HG02870 (cell line): ENCODE results near the gene COL17A1.

Experiments used
- ATAC-seq: cut with Tn5 transposase; IDR thresholded peaks from one replicate; pipeline ENCODE4 v1.9.1; 2021; ENCODE audit warnings: mild to moderate bottlenecking, moderate library complexity; ENCODE audit not compliant: unreplicated experiment

The COL17A1 gene

GRCh38 chr10:104085801-104086400 is at the start of gene COL17A1:
TSS of gene COL17A1 (minus strand) at chr10:104085880. CDS start at chr10:104080673, 5,207 bp downstream.
- no peak for ATAC-seq

GRCh38 chr10:104130041-104130440 is 44.4 kb upstream of the COL17A1 start:
- no peak for ATAC-seq

- ATAC-seq: no peak
Observed at GRCh38 chr10:104128214-104128613, 42.5 kb upstream of the COL17A1 start.

DNA sequence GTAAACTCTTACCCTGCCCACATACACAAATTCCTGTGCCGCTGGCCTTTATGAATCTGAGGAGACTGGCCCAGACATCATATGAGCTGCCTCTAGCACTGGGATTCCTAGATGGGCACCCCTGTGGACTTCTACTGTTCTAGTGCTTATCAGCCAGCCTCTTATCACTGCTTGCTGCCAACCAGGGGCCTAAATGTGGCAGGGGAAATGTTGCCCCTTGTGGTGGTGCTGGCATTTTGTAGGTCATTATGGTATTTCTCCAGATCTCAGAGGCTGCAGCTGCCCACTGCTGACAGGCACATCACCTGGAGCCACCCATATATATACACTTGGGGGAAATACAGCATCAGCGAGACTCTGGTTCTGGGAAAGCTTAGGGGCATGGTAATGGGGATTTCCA is 41.7 kb upstream of the COL17A1 start:
- ATAC-seq: no peak

- no peak for ATAC-seq
Observed at GRCh38 chr10:104123397-104123796, 37.7 kb upstream of the COL17A1 start.

DNA sequence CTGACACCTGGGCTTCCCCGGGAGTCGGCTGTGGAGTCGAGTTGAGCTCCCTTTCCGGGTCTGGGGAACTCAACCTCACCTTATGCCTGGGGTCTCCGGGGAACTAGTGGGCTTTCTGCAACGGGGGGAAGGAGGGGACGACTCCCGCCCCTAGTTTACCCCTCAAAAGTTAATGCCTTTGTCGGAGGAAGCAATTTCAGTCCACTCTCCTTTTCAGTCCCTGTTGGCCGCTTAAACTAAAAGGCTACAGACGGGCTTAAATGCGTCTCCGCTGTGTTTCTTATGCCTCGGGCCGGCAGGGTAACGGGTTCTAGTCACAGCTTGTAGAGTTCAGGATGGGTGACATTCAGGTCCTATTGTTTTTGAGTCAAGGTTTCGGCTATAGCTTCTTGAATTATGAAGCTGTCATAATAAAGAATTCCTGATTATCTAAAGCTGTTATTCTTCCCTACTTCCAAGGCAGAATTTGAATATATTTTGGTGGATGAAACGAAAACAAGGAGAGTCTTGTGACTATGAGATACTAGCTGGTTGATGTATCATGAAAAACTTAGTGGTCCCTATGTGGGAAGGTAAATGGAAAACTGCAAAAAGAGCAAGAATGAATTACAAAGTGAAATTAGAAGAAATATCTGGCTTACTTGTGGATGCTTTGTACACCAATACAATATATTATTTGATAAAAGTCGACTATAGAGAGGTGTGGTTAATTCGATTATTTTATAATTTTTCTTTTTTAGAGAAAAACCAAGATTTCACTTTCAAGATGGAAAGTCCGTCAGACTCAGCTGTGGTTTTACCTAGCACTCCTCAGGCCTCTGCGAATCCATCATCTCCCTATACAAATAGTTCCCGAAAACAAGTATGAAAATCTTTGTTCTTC is 36.8 kb upstream of the COL17A1 start:
- peak; percentile 1 for ATAC-seq

DNA sequence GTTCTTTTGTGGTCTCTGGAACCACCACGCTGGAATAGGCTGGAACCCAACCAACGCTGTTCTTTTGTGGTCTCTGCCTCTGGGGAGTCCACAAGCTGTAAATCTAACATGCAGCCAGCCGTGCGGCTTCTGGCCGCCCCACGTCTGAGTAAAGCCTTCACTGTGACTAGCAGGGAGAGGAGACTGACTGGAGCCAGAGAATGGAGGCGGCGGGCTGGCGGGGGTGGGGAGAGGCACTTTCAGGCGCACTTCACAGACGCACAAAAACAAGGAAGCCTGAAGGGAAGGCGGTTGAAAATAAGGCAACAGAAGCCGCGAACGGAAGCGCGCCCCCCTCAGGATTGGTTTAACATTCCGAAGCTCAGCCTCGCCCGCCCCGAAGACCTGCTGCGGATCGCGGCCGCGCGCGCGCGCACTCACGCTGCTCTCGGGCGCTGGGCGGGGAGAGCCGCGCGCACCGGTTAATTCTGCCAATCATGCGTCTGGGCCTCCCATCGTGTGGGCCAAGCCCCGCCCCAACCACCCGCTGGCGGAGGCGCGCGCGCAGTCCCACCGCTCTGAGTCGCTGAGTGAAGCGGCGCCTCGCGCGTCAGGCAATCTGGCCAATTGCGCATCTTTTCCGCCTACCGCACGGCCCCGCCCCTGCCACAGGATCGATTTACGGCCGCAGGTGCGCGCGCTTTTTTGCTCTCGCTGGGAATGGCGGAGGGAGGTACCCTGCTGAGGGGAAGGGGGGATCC is 36.0 kb upstream of the COL17A1 start, which contains the start of gene SFR1:
Gene SFR1, plus strand, starts transcription at position 687 of the 740 bp plus-strand sequence. Its CDS starts 13 bp downstream, at position 700.
- peak; percentile 89 for ATAC-seq

DNA sequence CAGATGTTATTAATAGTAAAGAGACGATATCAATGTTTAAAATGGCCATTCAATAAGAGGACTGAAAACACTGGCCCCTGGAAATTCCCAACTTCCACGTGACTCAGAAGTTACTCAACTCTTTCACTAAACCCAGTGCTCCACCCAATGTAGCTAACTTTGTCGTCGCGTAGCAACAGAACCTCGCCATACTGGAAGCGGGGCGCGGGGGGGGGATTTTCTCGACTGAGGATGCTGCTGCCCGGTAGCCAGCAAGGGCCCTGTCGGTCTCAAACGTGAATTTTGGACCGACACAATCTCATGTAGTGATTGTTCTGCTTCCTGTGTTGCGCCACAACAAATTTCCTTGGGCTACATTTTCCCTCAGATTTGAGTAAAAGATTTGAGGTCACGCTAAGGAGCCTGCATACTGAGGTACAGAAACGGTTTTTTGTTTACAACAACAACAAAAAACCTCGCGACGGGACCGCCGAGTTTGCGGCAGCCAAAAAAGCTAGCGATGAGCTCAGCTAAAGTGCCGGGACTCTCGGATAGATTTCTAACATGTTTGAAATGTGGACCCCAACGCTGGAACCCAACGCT is 35.3 kb upstream of the COL17A1 start:
- peak; percentile 29 for ATAC-seq

GRCh38 chr10:104120512-104120902 is 34.8 kb upstream of the COL17A1 start:
- no peak for ATAC-seq

DNA sequence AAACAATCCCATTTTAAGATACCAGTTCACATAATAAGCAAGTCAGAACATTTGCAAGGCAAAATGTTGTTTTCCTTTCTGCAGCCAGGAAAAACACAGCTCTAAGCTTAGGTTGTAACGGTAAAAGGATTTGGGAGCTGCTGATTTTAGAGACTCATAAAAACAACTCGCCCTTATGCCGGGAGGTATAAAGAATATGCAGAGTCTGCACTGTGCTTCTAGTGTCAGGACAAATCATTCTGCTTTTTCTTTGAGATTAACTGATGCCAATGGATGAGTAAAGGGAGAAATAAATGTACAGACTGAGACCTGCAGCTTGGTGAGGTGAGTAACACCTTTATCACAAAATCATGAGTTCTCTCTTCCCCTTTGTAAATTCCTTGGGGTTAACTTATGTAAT is 34.3 kb upstream of the COL17A1 start:
- ATAC-seq: no peak

DNA sequence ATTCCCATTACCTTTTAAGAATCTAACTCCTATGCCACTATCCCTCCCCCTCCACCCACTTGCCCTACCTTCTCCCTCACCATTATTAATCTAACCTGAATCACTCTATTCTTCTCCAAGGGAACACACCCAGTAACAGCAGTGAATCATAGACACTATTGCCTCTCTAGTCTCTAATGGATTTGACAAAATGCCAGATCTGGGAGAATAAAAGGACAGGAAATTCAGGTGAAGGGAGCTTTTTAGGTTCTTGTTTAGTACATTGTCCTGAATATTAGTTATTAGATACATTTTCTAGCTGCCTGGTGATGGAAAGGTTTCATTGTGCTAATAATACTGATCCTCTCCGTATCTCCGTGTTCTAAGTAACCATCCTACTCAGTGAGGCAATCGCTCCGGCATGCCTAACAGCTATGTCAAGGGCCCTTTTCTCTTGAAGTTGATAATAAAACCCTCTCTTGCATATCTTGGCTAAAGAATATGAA is 32.2 kb upstream of the COL17A1 start:
- ATAC-seq: no peak

- ATAC-seq: no peak
Observed at GRCh38 chr10:104113376-104113956, 27.8 kb upstream of the COL17A1 start.

DNA sequence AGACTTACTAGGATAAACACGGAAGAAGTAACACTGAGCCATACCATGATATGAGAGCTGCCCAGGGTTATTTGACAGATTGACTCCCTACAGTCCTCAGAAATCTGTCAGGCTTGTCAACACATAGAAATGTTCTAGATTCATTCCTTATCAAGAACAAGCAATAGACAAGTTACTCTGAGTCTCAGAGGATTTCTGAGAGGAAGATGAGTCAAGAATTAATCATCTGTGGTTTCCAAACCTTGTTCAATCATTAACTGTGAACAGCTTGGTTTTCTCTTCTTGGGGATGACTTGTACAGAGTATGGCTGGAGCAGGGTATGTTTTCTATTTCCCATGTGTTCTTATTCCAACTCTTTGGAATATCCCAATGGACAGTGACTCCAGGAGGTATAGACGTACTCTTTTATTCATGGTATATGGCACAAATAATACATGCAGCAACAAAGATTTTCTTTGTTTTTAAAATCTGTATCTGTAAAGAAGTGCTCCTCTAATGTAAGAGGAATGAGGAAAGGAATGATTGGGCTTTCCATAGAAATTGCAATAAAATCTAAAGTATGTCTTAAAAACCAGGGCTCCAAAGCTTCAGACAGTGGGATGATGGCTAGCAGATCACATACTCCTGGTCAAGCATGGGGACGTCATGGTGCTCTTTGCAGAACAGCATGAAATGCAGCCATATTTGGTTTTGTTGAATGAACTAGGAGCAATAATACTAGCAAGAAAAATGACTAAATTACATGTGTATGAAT is 24.4 kb upstream of the COL17A1 start:
- ATAC-seq: peak; percentile 58

- ATAC-seq: no peak
Observed at GRCh38 chr10:104104926-104105325, 19.2 kb upstream of the COL17A1 start.

GRCh38 chr10:104104418-104104817 is 18.7 kb upstream of the COL17A1 start:
- ATAC-seq: no peak

GRCh38 chr10:104103956-104104355 is 18.3 kb upstream of the COL17A1 start:
- no peak for ATAC-seq

- no peak for ATAC-seq
Observed at GRCh38 chr10:104101902-104102301, 16.2 kb upstream of the COL17A1 start.

GRCh38 chr10:104100795-104101194 is 15.1 kb upstream of the COL17A1 start:
- no peak for ATAC-seq

DNA sequence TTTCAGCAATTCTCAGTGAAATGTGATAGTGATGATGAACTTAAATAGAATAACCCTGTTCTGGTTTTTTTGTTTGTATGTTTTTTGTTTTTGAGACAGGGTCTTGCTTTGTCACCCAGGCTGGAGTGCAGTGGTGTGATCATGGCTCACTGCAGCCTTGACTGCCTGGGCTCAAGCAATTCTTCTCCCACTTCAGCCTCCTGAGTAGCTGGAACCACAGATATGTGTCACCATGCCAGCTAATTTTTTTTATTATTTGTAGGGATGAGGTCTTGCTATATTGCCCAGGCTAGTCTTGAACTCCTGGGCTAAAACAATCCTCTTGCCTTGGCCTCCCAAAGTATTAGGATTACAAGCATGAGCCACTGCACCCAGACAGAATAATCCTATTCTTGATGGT is 14.3 kb upstream of the COL17A1 start:
- no peak for ATAC-seq

DNA sequence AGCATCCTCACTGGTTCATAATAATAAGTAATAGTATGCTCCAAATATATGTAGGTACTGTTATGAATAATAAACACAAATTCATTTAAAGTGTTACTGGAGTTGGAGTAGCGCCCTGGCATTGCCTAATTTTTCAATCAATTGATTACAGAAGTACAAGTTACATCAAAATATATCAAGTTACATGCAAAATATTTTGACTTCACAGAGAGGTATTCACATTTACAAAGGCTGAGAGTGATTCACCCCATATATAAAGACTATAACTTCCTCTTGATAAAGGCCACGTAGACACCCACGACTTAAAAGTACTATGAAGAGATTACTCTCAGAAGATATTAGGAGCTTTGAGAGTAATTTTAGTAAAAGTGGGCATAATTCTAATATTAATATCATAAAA is 13.6 kb upstream of the COL17A1 start:
- no peak for ATAC-seq
